ENCODE measurements around the gene PERCC1. TPM values are rescaled to one million over a fixed set of nuclear protein-coding genes. Genes with fewer than 3 reads are reported as not detected.

The PERCC1 gene
- total RNA-seq, 3 donors from 2014 or later, result not detected

- H3K36me3 ChIP-seq, result no peaks in the 10 kb centered on the region
These were observed 41.1 kb upstream of the PERCC1 start for GRCh38 chr16:1389762-1390161.

DNA sequence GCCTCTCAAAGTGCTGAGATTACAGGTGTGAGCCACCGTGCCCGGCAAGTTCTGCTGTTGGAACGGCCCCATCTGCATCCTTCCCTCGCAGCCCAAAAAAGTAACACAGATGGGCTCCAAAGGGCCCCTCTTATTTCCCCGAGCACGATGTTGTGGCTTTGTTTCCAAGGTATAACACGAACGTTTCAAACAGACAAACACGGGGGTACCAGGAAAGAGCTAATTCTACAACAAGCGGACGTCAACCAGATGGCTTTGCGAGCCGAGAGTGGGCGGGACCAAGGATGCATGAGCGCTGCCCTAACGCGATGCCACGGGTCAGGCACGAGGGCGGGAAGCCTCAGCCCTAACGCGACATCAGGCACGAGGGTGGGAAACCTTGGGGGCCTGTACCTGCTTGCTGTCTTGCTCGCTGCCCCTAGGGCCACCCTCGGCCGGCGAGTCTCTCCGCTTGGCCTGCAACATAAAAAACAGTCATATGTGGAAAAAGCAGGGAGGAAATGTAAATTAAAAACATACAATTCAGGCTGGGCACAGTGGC lies 40.6 kb upstream of the PERCC1 start:
- DNase-seq (ENCODE audit: low spot score in 2 of 2), result no peak
- TF ChIP-seq CTCF (IDR thresholded peaks at IDR 0.05) (no peak), POLR2A (IDR thresholded peaks at IDR 0.05) (no peak), POLR2AphosphoS5 (IDR thresholded peaks at IDR 0.05) (no peak)
- Histone ChIP-seq H3K4me1 (no peaks in the 10 kb centered on the region), H3K9me3 (no peaks in the 10 kb centered on the region), H3K4me3 (no peak overlapping the region), H3K27ac (no peak overlapping the region), H3K27me3 (no peaks in the 10 kb centered on the region), H3K36me3 (no peaks in the 10 kb centered on the region)
- intact Hi-C loops (cut with DNase I; ENCODE audit: low total_unique reads), result no loop called here

More at GRCh38 chr16:1389762-1390161, 41.1 kb upstream of the PERCC1 start:
- Histone ChIP-seq H3K9me3 (no peaks in the 10 kb centered on the region), H3K27me3 (no peaks in the 10 kb centered on the region), H3K27ac (no peak overlapping the region), H3K4me3 (no peak overlapping the region), H3K4me1 (no peaks in the 10 kb centered on the region)
- DNase-seq (ENCODE audit: low spot score in 2 of 2), result no peak
- TF ChIP-seq CTCF (IDR thresholded peaks at IDR 0.05) (no peak), POLR2AphosphoS5 (IDR thresholded peaks at IDR 0.05) (no peak), POLR2A (IDR thresholded peaks at IDR 0.05) (no peak)
- intact Hi-C loops (cut with DNase I; ENCODE audit: low total_unique reads), result no loop called here

DNA sequence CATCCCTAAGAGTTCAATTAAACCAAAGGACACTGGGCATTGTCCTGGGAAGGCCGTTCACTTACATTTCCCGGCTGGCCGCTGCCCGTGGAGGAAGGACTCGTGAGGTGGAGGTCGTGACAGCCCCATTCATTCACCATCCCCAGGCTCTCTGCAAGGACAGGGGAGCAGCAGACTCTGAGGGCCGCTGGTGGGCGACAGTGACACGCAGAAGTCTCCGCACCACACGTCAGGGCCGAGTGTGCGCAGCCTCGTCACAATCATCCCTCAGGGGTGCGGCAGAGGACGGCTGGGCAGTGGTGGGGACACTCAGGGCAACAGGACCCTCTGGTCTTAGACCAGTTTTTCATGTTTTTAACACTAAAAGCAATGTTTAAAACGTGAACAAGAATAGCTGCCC lies 38.1 kb upstream of the PERCC1 start:
- H3K36me3 ChIP-seq, result no peaks in the 10 kb centered on the region
- H3K27ac ChIP-seq, result no peak overlapping the region
- H3K4me1 ChIP-seq, result no peaks in the 10 kb centered on the region
- no peaks in the 10 kb centered on the region for H3K9me3 ChIP-seq
- no peak for DNase-seq (ENCODE audit: low spot score in 2 of 2)
- H3K4me3 ChIP-seq, result no peak overlapping the region
- TF ChIP-seq CTCF (IDR thresholded peaks at IDR 0.05) (no peak), POLR2AphosphoS5 (IDR thresholded peaks at IDR 0.05) (no peak), POLR2A (IDR thresholded peaks at IDR 0.05) (no peak)
- intact Hi-C loops (cut with DNase I; ENCODE audit: low total_unique reads), result no loop called here
- no peaks in the 10 kb centered on the region for H3K27me3 ChIP-seq

DNA sequence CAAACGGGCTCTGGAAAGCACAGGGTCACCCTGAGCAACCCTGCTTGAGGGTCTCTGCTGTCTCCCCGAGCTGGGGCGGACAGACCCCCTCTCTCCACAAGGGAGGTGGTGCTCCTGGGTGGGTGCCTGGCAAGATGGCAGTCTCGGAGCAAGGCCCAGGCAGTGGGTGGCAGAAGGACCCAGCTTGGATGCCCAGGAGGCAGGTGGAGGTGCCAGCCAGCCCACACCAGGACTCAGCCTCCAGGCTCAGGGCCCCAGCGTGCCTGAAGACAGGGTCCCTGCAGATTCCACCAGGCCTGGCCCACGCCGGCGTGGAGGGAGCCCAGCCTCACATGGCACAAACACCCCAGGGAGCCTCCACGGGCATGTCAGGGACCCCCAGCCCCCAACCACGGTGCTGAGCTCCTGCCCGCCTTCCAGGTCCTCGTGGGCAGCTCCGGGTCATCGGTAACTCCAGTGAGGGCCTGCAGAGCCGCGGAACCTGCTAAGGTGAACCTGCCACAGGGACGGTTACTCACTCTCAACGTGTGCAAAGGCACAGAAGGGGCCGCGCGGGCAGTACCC lies 37.2 kb upstream of the PERCC1 start:
- TF ChIP-seq POLR2A (IDR thresholded peaks at IDR 0.05), result no peak
- no peak for TF ChIP-seq POLR2AphosphoS5 (IDR thresholded peaks at IDR 0.05)
- TF ChIP-seq CTCF (IDR thresholded peaks at IDR 0.05), result no peak
- H3K4me3 ChIP-seq, result no peak overlapping the region
- H3K27ac ChIP-seq, result no peak overlapping the region
- no peaks in the 10 kb centered on the region for H3K4me1 ChIP-seq
- H3K36me3 ChIP-seq, result no peaks in the 10 kb centered on the region
- H3K27me3 ChIP-seq, result no peaks in the 10 kb centered on the region
- intact Hi-C loops (cut with DNase I; ENCODE audit: low total_unique reads), result no loop called here
- no peaks in the 10 kb centered on the region for H3K9me3 ChIP-seq
- no peak for DNase-seq (ENCODE audit: low spot score in 2 of 2)

DNA sequence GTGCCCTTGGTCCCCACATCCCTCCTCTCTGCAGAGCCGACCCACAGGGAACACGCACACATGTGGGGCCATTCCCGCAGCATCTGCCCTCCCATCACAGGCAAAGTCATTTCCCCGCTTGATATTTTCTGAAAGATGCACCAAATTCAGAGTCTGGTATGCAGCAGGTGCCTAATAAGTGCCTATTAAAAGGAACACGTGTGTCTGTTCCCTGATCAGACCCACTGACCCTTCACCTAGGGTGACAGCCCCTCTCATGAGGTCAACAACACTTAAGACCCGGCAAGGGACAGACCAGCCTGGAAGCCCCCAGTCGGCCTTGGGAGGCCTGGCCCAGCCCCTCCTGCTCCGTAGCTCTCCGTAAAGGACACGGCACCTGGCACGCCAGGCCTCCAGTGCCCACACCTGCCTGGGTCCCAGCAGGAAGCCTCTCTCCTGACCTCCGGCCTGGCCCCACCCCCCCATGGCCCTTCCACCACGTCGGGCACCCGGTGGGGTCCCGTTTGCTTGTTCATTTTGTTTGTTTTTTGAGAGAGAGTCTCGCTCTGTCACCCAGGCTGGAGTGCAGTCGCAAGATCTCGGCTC lies 36.4 kb upstream of the PERCC1 start:
- TF ChIP-seq POLR2AphosphoS5 (IDR thresholded peaks at IDR 0.05) (no peak), CTCF (IDR thresholded peaks at IDR 0.05) (no peak), POLR2A (IDR thresholded peaks at IDR 0.05) (no peak)
- Histone ChIP-seq H3K9me3 (no peaks in the 10 kb centered on the region), H3K4me1 (no peaks in the 10 kb centered on the region), H3K4me3 (no peak overlapping the region), H3K27ac (no peak overlapping the region), H3K36me3 (no peaks in the 10 kb centered on the region), H3K27me3 (no peaks in the 10 kb centered on the region)
- intact Hi-C loops (cut with DNase I; ENCODE audit: low total_unique reads), result no loop called here
- no peak for DNase-seq (ENCODE audit: low spot score in 2 of 2)
